COLO668 (cell line): Measurements from ENCODE around the gene ATP9B.
A peak's percentile ranks its signal among the peaks of the same experiment; 100 is the strongest.

Source experiments
- DNase-seq: peaks from one replicate; lab custom pipeline; 2025; ENCODE audit not compliant: unreplicated experiment; lab: John Stamatoyannopoulos, UW

Gene ATP9B

DNA sequence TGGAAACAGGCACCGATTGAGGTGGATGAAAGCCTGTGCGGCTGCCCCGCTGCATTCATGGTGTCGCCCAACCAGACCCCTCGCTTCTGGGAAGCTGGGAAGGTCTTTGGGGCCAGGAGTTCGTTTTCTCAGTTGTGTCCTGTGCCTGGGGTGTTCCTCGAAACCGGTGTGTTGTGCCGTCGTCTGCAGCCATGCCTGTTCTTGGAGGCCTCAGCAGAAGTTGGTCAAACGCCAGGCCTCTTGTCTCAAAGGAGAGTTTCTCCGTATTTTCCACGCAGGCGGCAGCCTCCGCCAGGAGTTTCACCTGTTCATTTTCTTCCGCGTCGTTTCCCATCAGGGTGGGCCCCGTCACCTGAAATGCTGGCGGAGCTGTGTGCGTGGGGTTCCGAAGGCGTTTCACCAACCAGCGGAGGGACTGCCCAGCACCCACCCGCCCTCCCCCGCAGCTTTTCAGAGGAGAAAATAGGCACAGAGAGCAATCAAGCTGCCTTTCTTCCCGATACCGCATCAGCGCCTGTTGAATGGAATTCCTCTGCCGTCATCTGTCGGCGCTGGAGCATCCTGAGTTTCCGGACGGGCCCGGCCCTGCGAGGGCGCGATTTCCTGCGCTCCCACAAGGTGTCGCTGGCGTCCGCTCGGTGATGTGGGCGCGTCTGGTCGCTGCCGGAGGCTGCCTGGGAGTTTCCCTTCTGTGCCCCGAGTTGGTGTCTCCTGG lies 309.5 kb downstream of the ATP9B start:
- DNase-seq = peak; percentile 54

DNA sequence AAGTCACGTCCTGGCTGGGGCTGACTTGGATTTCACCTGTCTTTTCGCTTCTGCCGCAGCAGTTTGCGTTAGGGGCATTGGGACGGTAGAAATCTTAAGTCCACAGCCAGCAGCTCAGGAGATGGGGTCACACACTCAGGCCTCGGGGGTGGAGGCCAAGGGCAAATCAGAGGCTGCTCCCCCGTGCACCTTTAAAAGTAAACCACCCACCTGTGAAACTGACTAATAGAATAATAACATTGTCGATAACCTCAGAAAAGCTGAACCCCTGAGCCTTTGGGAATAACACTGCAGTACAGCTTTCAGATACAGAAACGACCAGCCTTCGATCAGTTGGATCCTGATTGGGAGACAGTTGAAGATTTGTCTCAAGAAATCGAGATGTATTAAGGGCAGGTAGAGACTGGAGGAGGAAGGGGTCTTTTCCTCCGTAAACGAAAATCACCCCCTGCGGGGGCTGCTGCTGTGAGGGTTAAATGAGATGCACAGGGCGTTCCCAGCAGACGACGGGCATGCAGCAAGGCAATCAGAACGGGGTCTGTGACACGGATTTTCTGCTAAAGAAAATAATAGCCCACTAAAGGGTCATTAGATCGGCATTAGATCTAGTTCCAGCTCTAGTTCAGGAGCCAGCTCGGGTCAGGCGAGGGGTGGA lies 310.2 kb downstream of the ATP9B start:
- DNase-seq = no peak

DNA sequence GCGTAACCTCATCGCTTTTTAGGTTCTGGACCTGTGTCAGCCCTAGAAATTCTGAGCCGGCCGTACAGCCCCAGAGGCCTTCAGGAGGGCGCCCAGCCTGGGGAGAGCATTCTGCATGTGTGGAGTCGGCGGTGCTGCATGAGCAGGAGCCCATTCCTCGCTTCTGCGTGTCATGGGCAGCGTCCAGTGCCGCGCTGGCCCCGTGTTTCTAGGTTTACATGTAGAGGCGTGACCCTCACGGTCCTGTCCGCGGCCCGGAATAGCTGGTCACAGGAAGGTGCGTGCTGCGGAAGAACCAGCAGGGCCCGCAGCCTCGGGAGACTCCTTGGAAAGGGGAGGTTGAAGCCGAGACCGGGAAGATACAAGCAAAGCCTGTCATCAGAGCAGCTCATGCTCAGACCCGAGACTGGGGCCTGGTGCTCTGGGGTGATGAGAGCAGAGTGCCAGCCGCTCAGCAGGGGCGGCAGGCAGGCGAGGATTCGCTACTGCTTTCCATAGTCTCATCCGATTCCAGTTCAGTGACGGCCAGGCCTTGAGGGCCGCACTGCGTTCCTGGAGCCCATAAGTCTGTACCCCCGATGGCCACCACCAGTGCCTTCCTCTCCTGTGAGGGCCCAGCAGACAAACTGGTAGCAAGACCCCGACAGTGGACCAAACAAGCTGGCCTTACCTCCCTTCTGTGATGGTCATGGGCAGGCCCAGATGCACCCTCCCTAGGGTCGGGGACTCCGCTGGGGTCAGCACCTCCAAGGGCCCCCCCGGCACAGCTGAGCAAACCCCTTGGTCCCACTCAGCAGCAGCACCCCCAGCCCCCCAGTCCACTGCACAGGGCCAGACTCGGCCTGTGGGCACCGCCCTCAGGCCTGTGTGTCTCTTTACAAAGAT lies 311.0 kb downstream of the ATP9B start:
- DNase-seq = no peak

DNA sequence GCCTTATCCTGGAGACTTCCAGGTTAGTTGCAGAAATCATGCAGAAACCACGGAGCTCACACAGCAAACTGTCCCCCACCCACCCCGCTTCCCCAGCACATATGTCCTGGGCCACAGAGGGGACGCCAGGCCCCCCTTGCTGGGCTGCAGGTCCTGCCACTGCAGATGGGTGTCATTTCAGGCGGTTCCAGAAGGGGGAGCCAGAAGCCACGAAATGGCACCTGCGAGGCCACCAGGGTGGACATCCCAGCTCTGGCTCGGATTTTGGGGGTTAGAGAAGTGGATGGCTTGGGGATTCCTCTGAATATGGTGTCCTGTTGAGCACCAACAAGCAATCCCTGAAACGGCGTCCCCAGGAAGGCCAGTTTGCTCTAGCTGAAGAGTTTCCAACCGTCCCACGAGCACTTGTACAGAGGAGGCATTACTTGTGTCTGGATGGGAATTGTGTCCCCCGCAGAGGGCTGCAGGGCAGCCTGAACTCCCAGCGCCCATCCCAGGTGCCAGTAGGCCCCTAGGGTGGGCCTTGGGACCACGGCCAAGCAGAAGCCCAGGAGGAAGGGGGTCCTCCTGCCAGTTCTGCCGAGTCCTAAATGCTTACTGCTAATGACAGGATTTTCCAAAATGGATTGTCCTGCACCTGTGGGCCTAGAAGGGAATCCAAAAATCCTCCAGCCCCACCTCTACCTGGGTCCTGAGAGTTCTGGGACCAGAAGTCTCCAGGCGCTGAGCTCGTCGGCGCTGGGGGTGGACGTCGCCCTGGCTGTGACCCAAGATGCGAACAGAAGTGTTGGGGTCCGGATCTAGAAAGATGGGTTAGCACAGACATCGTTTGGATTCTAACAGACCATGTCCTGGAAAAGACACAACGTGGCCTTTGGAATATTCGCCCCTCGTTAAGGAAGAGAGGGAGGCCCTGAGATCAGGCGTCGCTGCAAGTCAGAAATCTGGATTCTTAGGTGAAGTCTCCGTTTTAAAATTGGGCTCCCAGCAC lies 311.9 kb downstream of the ATP9B start:
- peak; percentile 52 for DNase-seq

DNA sequence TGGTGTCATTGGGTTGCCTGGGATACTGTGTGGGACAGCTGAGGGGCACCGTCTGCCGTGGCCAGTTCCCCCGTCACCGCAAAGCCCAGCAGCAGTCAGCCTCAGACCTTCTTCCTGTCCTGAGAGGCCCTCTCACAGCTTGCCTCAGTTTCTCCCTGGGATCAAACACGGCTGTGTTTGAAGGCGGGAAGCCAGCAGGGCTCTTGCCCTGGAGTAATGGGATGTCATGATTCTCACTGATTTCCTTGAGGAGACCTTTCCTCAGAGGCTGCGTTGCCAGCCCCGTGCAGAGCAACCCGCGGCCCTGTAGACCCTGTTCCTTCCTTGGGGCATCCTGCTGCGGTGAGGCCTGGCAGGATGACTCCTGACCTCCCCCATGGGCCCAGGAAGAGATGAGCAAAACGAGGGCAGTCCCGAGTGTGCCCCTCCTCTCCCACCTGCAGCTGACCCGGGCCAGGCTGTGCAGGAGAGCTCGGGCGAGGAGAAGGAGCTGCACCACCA lies 312.7 kb downstream of the ATP9B start:
- no peak for DNase-seq

DNA sequence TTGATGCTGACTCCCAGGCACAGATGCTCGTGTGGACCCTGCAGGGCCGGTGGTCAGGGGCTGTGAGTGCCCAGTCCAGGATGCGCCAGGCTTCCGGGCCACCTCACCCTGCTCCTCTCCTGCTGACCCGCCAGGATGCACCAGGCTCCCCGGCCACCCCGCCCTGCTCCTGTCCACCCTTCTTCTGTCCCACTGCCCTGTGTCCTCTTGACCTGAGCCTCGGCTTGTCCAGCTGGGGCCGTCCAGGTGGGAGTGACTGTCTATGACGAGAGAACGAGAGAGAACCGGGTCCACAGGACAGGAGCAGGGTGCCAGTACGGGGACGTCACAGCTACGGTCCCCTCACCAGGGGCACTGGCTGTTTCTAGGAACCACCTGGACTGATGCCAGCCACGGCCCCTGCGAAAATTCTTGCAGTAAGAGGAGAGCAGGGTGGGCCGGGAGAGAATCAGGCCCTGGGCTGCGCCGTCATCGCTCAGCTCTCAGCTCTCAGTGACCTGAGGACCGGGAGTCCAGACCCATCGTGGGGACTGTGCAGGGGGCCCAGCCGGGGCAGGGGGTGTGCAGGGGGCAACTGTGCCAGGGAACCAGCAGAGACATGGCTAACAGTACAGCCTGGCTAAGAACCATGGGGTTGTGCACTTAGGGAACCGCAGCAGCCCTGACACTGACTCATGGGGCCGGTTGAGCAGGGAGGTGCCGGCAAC lies 313.6 kb downstream of the ATP9B start:
- DNase-seq = no peak

DNA sequence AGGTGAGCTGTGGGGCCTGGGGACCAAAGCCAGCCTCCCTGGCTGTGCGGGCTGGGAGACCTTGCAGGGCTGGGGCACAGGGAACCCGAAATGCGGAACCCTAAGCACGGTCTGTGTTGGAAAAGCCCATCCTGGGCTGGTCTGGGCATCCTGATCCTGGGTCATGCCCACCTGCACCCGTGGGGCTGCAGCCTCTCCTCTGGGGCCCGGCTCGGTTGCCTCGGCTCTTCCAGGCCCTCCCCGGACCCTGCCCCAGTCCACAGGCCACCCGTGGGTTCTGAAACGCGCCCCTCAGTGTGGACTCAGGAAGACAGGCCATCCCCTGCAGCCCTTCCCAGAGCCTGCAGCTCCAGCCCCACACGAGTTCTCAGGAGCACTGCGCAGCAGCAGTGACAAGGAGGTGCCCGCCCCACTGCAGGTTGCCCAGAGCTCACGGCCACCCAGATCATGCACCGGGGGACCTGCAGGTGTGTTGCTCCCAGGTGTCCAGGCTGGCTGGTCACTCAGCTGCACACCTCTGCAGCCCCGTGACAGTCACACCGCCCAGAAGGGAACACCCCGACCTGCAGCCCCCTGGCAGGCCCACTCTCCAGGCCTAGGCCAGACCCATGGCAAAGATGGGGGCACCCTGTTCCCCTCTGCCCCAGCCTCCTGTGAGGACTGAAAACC lies 314.3 kb downstream of the ATP9B start:
- DNase-seq = no peak

DNA sequence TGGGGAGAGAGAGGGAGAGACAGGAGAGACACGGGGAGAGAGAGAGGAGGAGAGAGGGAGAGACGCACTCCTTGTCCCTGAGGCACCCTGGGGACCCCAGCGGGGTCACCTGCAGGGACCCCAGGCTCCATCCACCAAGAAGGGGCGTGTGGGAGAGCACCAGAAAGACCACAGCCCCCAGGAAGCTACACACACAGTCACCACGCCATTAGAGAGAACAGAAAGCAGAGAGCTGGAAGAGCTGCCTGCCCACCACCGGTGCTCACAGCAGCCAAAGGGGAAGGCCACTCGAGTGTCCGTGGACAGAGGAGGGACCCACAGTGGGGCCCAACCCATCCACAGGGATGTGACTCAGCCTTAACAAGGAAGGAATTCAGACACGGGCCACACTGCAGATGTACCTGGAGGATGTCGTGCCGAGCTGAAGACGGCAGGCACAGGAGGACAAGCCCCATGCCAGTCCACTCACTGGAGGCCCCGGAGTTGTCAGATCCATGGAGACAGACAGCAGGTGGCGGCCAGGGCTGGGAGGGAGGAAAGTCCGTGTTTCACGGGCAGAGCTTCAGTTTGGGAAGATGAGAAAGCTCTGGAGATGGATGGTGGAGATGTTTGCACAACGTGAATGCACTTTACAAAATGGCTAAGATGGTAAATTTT lies 315.1 kb downstream of the ATP9B start:
- peak; percentile 20 for DNase-seq

DNA sequence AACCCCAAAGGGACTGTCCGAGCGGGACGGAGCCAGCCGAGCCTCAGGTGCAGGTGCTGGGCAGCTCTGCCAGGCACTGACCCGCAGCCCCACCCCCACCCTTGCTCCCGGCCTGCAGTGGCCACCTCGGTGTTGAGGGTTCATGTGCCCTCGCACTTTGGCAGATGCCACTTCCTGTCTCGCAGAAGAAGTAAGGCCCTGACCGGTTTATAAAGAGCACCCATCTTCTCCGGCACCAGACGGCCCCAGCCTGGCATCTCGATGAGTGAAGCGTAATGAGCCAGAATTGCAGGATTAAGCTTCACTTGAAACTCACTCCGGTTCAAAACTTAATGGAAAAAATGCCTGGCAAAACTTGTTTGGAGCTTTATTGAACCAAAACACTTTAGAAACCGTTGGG lies 315.6 kb downstream of the ATP9B start:
- no peak for DNase-seq

DNA sequence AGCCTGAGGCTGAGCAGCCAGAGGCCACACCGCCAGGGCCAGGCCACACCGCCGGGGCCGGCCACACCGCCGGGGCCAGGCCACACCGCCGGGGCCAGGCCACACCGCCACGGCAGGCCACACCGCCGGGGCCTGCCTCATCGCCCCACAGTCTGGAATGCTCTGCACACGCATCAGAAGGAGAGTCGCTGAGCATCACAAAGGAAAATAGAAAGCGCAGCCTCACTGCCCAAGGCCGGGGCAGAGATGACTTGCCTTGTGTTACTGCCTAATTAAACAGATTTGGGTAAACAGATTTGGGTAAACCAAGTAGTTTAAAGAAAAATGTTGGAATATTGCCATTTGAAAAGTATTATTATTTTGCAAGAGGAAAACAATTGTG lies 316.1 kb downstream of the ATP9B start:
- no peak for DNase-seq

DNA sequence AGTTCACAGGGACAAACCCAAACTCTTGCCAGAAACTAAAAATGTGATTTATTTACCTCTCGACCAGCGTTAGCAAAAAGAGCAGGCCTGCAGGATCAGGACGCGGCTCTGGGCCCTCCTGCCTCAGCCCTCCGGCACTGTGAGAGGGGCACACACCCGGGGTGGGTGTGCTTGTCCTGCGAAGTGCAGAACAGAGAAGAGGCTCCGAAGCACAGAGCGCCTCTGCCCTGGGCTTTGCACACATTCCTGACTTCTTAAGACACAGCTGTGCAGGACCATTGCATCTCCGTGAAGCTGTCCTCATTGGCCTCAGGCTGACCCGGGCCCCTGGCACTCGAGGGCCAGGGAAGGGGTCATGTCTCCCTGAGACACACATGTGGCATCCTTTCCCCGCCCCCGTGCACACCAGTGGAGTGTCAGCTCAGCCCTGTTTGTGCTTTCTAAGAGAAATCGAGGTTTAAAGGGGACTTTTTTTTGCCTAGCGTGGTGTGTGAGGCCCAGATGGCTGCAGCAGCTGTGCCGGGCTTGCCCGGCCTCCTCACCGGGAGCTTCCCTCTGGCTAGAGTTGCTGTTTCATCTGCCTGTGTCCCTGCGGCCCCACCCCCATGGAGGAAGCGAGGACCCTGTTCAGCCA lies 316.6 kb downstream of the ATP9B start:
- no peak for DNase-seq

DNA sequence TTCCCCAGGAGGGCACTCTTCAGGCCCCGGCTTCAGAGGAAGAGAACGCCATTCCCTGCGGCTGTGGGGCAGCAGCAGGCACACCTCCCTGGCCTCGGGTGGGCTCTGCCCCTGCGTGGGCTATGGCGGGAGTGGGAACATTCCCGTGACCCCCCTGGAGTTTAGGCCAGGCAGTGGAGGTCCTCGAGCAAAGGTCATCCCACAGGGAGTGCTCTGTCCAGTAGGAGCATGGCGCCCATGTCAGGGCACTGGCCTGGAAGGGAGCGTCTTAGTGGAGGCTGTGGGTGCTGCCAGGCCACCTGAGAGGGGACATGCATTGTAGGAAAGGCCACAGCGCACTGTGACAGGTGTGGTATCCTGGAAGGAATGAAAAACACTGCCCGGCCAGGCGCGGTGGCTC lies 317.4 kb downstream of the ATP9B start:
- DNase-seq = no peak

DNA sequence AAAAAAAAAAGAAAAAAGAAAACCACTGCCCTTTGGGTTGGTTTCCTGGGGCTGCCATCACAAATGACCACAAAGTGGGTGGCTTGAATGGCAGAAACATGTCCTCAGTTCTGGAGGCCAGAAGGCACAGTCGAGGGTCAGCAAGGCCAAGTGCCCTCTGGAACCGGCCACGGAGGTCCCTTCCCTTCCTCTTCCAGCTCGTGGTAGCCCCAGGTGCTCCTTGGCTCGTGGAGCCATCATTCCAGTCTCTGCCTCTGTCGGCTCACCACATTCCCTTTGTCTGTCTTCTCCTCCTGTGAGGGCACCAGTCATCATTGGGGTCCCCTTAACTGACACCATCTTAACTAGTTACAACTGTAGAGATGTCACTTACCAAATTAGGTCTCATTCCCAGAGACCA lies 318.0 kb downstream of the ATP9B start:
- no peak for DNase-seq

DNA sequence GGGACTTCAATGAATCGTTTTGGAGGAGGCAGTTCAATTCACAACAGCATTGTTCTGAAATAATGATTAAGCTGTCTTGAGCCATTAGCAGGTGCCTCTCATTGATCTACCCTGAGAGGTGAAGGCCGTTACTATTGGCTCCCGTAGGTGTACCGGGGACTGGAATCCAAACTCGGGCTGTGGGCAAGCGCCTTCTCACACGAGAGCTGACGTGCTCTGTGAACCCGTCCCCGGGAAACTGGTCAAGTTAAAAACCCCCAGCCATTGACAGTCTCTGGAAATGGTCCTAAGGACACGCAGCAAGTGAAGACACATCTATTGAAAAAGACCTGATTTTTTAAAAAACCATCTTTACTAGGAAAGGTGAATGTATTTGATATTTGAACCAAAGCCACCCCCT lies 318.4 kb downstream of the ATP9B start:
- no peak for DNase-seq

DNA sequence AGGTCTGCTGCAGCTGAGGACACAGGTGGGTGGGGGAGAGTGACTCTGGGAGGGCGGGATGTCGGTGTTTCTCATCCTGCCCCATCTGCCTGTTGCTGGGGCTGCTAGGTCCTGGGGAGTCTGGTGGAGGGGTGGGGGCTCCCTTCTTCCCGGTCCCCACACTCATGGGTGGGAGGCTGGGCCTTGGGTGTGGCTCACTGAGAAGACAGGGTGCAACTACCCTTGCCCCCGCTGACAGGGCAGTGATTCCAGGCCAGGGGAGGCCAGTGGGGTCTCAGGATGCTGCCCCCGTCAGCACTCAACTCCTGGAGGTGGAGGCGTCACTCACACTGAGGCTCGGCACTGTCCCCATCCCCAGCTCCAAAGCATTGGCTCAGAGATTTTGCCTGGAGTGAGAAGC lies 318.8 kb downstream of the ATP9B start:
- no peak for DNase-seq

DNA sequence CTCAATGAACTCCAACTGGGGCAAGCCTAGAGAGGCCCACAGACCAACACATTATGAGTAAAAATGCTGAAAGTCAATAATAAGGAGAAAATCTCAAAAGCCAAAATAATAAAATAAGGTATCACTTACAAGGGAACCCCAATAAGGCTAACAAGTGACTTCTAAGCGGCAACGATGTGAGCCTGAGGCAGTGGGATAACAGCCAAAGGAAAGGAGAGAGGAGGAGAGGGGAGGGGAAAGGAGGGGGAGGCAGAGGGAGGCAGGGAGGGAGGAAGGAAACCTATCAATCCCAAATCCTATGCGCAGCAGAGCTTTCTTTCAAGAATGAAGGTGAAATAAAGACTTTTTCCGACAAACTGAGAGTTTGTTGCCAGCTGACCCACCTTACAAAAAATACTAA lies 320.5 kb downstream of the ATP9B start:
- DNase-seq = no peak

DNA sequence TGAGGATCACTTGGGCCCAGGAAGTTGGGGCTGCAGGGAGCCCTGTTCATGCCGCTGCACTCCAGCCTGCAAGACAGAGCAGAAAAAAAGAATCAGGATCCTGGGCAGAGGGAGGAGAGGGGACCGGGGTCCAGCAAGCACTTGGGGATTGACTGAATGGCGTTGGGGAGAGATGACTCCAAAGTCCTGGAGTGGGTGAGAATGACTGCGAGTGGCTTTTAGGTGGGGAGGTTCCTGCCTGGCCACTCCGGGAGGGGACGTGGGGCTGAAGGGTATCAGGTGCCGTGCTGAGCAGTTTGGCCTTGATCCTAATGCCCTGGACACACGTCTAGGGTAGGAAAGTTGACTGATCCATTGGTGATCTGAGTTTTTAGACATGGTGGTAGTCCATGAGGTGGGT lies 323.0 kb downstream of the ATP9B start:
- DNase-seq = no peak

DNA sequence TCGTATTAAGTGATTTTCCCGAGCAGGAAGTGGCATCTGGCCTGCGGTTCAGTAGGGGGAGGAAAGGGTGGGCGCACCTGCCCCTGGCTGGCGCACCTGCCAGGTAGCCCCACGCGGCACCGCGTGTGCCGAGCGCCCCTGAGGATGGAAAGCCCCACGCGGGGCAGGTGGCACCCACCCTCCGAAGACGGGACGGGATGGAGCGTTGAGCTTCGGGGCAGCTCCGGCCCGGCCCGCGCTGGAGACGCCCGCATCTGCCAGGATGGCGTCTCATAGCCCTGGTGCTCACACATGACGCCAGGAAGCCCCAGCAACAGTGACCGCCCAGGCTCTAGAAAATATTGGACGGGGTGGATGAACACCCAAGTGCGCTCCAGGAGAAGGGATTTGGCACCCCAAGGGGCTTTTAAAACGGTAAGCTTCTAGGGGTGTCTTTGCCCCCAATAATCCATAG lies 324.0 kb downstream of the ATP9B start:
- DNase-seq = peak; percentile 62
